Ramos (cell line): ENCODE measurements around the gene SCART1.
"Not testable (repeated sequence)": the region's sequence is repeated elsewhere in the genome, so short reads cannot be mapped to it uniquely, and the experiment has no call there.

Experiments
- in situ Hi-C: fragments of 300-500 bp; cut with MboI; formaldehyde crosslinking; loops from one replicate; pipeline ENCODE4 v1.14.3; 2022; ENCODE audit warnings: low sequenced_read_pairs; ENCODE audit not compliant: unreplicated experiment

Gene SCART1

GRCh38 chr10:133511408-133511807 is 57.7 kb downstream of the SCART1 start:
- in situ Hi-C loops: no loop called here

GRCh38 chr10:133511907-133512528 is 58.3 kb downstream of the SCART1 start:
- in situ Hi-C loops: no loop called here

- in situ Hi-C loops: no loop called here
Observed at GRCh38 chr10:133515471-133515870, 61.7 kb downstream of the SCART1 start.

GRCh38 chr10:133516057-133516456 is 62.3 kb downstream of the SCART1 start:
- in situ Hi-C loops: no loop called here

GRCh38 chr10:133518517-133518916 is 64.8 kb downstream of the SCART1 start:
- in situ Hi-C loops: not testable (repeated sequence)
